Fibroblast of pulmonary artery (primary cell): Measurements from ENCODE around the gene RPL19.

Source experiments
- DNase-seq: peaks from one replicate; pipeline ENCODE4 v3.0.0-alpha.2; 2010; ENCODE audit warnings: low read depth
- H3K4me3 ChIP-seq: replicated peaks from 2 replicates; pipeline ENCODE4 v1.5.1; 2011; ENCODE audit warnings: low read depth, mild to moderate bottlenecking, control low read depth, low read length, moderate library complexity
- TF ChIP-seq, protein P1 (sequence below): IDR thresholded peaks from 2 replicates; pipeline ENCODE4 v1.5.1; 2011; ENCODE audit warnings: mild to moderate bottlenecking, control low read depth, low read length, inconsistent platforms; ENCODE audit errors: missing control alignments

The RPL19 gene

GRCh38 chr17:39236450-39236927, 36.4 kb downstream of the RPL19 start:
- DNase-seq = no peak
- no peak overlapping the region for H3K4me3 ChIP-seq
- TF ChIP-seq, protein P1, sequence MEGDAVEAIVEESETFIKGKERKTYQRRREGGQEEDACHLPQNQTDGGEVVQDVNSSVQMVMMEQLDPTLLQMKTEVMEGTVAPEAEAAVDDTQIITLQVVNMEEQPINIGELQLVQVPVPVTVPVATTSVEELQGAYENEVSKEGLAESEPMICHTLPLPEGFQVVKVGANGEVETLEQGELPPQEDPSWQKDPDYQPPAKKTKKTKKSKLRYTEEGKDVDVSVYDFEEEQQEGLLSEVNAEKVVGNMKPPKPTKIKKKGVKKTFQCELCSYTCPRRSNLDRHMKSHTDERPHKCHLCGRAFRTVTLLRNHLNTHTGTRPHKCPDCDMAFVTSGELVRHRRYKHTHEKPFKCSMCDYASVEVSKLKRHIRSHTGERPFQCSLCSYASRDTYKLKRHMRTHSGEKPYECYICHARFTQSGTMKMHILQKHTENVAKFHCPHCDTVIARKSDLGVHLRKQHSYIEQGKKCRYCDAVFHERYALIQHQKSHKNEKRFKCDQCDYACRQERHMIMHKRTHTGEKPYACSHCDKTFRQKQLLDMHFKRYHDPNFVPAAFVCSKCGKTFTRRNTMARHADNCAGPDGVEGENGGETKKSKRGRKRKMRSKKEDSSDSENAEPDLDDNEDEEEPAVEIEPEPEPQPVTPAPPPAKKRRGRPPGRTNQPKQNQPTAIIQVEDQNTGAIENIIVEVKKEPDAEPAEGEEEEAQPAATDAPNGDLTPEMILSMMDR = no peak

GRCh38 chr17:39236981-39237441, 36.9 kb downstream of the RPL19 start:
- DNase-seq = no peak
- no peak overlapping the region for H3K4me3 ChIP-seq
- TF ChIP-seq, protein P1 = no peak

DNA sequence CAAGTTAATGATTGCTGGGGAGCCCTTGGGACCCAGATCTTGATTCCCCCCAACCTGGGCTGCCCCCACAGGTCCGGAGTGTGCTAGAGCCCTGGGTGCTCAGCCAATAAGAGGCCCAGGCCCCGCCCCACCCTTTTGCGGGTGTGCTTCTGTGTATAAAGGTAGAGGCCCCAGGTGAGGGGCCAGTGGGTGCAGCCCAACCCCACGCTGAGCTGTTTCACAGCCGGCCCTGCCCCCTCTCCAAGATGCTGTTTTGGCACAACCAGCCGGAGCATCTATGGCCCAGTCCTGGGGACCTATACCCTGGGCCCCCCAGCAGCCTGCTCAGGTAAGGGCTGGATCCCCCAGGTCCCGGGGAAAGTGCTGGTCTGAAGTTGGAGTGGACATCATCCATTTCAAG, 37.5 kb downstream of the RPL19 start:
- TF ChIP-seq, protein P1 = no peak
- H3K4me3 ChIP-seq = no peak overlapping the region
- DNase-seq = no peak

DNA sequence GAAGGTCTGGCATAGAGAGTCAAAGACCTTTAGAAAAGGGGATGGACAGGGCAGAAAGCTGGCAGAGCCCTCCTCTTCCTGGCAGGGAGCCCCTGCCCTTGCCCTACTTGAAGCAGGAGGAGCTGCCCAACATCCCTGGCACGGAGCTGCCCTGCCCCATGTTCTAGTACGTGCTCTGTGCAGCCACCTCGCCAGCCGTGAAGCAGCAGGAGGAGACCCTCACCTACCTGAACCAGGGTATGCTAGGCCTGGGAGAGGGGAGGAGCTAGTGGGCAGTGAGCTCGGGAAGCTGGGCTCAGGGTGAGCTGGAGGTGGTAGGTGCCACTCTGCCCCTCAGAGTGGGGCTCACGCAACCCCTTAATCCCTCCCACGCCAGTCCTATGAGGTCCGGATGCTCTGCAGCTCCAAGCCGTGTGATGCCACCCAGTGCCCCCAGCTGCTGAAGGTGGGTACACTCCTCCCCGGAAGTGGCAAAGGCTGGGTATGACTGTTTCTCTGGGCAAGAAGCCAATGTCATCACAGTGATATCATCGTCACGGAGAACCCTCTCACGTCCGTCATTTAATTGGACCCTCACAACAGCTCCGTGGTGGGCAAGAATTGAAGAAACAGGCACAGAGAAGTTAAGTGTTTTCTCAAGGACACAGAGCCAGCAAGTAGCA, 38.4 kb downstream of the RPL19 start:
- H3K4me3 ChIP-seq = no peak overlapping the region
- DNase-seq = peak; percentile 14
- TF ChIP-seq, protein P1 = no peak

DNA sequence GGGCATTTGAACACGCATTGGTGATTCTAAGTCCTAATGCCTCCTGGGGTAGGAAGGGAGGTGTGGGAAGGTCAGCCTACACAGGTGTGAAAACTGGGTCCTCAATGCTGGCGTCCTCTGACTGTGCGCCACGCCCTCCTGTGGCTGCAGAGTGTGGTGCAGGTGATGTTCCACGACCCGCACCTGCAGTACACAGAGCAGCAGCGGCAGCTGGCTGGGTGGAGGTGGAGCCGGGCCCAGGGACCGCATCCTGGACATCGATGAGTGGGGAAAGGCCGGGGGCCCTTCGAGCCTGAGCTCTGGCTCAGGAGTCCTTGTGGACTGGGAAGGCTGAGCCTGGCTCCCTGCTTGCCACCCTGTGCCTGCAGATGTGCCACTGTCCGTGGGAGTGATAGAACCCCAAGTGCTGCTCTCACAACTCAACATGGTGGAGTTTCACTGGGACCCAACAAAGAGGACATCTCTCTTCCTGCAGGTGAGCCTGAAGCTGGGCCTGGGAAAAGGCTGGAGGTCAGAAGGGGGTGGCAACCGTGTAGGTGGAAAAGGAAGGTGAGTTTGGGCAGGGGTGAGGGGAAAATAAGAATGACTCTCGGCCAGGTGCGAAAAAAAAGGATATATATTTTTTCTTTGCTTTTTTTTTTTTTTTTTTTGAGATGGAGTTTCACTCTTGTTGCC, 39.7 kb downstream of the RPL19 start:
- H3K4me3 ChIP-seq = no peak overlapping the region
- peak; percentile 29 for DNase-seq
- TF ChIP-seq, protein P1 = peak; percentile 60

DNA sequence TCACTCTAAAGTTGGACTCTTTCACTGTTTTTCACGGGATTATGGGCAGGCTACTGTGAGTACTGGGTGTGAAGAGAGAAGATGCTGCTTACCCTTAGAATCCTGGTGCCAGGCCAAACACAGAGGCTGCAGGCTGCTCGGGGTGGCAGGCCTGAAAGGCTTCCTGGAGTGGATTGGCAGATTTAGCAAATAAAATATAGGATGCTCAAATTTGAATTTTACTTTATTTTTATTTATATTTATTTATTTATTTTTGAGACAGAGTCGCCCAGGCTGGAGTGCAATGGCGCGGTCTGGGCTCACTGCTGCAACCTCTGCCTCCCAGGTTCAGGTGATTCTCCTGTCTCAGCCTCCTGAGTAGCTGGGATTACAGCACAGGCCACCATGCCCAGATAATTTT, 40.5 kb downstream of the RPL19 start:
- no peak overlapping the region for H3K4me3 ChIP-seq
- DNase-seq = no peak
- TF ChIP-seq, protein P1 = no peak
